Karpas-422 (cell line): ENCODE results near the gene TMEM52B. TPM values are rescaled to one million over a fixed set of nuclear protein-coding genes. Genes with fewer than 3 reads are reported as not detected.
A peak's percentile ranks its signal among the peaks of the same experiment; 100 is the strongest.
"Not testable (repeated sequence)": the region's sequence is repeated elsewhere in the genome, so short reads cannot be mapped to it uniquely, and the experiment has no call there.

ENCODE experiments used
- DNase-seq: peaks from one replicate; pipeline ENCODE4 v3.0.0-alpha.2; 2015
- H2AFZ ChIP-seq: fragments of 200-600 bp; sonication (generic); 2 replicates; pipeline ENCODE4 v1.6.1; 2014; ENCODE audit warnings: antibody characterized with exemption, low read length, mixed read lengths
- H3K27ac ChIP-seq: fragments of 200-600 bp; sonication (generic); 2 replicates; pipeline ENCODE4 v1.5.1; 2014; ENCODE audit warnings: mild to moderate bottlenecking, low read length, moderate library complexity
- H3K27me3 ChIP-seq: fragments of 200-600 bp; sonication (generic); 2 replicates; pipeline ENCODE4 v1.6.1; 2014; ENCODE audit warnings: low read length, mixed read lengths
- H3K36me3 ChIP-seq: fragments of 200-600 bp; sonication (generic); 2 replicates; pipeline ENCODE4 v1.6.1; 2014; ENCODE audit warnings: low read length, mixed read lengths; ENCODE audit not compliant: insufficient read depth
- H3K4me1 ChIP-seq: fragments of 200-600 bp; sonication (generic); 2 replicates; pipeline ENCODE4 v1.6.1; 2014; ENCODE audit warnings: mild to moderate bottlenecking, low read length, mixed read lengths
- H3K4me2 ChIP-seq: fragments of 200-600 bp; sonication (generic); 2 replicates; pipeline ENCODE4 v1.6.1; 2014; ENCODE audit warnings: low read length, low read depth, mild to moderate bottlenecking; ENCODE audit not compliant: poor library complexity, severe bottlenecking
- H3K4me3 ChIP-seq: fragments of 200-600 bp; sonication (generic); 2 replicates; pipeline ENCODE4 v1.5.1; 2014; ENCODE audit warnings: mild to moderate bottlenecking, antibody characterized with exemption, low read length, mixed read lengths
- H3K79me2 ChIP-seq: fragments of 200-600 bp; sonication (generic); 2 replicates; pipeline ENCODE4 v1.6.1; 2014; ENCODE audit warnings: mild to moderate bottlenecking, low read length, mixed read lengths
- H3K9ac ChIP-seq: fragments of 200-600 bp; sonication (generic); 2 replicates; pipeline ENCODE4 v1.6.0; 2014; ENCODE audit warnings: low read length
- H3K9me2 ChIP-seq: fragments of 200-600 bp; sonication (generic), shearing (Covaris generic); replicated peaks from 2 replicates; pipeline ENCODE4 v1.6.0; 2014; ENCODE audit warnings: mild to moderate bottlenecking, low read length, moderate library complexity; ENCODE audit not compliant: insufficient read depth
- H3K9me3 ChIP-seq: fragments of 300-700, 200-600 bp; sonication (generic); 2 replicates; pipeline ENCODE4 v1.6.1; 2014; ENCODE audit warnings: low read length, mixed read lengths
- H4K20me1 ChIP-seq: fragments of 200-600 bp; sonication (generic); 2 replicates; pipeline ENCODE4 v1.6.1; 2014; ENCODE audit warnings: mild to moderate bottlenecking, antibody characterized with exemption, low read length, low read depth; ENCODE audit not compliant: insufficient read depth
- total RNA-seq: library from RNA; depleted of rRNA; stranded (reverse); fragments of >200 nt; shearing (Covaris generic); gene quantifications from 2 replicates; pipeline ENCODE4 v1.2.3, GENCODE V29; 2014; ENCODE audit warnings: low replicate concordance

The TMEM52B gene
- total RNA-seq, 1 experiment from 2014 or later = not detected

- peak overlapping the region; percentile 71 for H3K4me3 ChIP-seq
- H3K9me3 ChIP-seq = no peaks in the 10 kb centered on the region
- H3K9me2 ChIP-seq = no peaks in the 10 kb centered on the region
- H3K36me3 ChIP-seq = no peaks in the 10 kb centered on the region
- H4K20me1 ChIP-seq = no peaks in the 10 kb centered on the region
- no peak overlapping the region for H3K27ac ChIP-seq
- peak; percentile 67 for DNase-seq
- peak overlapping the region; percentile 63 for H3K9ac ChIP-seq
- peak overlapping the region; percentile 75 for H3K4me2 ChIP-seq
- H2AFZ ChIP-seq = peak overlapping the region; percentile 99
- no peaks in the 10 kb centered on the region for H3K79me2 ChIP-seq
- peaks cover 15% of the 10 kb centered on the region for H3K4me1 ChIP-seq
- H3K27me3 ChIP-seq = no peaks in the 10 kb centered on the region
Measured at GRCh38 chr12:10211940-10212738, 33.3 kb downstream of the TMEM52B start.

- Histone ChIP-seq H3K27ac (no peak within 1 kb of the TSS), H3K4me2 (peak within 1 kb of the TSS; percentile 75), H3K27me3 (no peaks in the 10 kb centered on the region)
Measured at GRCh38 chr12:10212739-10213131, 33.9 kb downstream of the TMEM52B start, which contains the start of gene GABARAPL1. TSS of gene GABARAPL1 (plus strand) at chr12:10212877. CDS start at chr12:10213130, 253 bp downstream.

GRCh38 chr12:10213168-10214135 is 34.6 kb downstream of the TMEM52B start:
- H3K4me2 ChIP-seq = peak overlapping the region; percentile 75
- peaks cover 15% of the 10 kb centered on the region for H3K4me1 ChIP-seq
- H3K27ac ChIP-seq = no peak overlapping the region
- H3K9ac ChIP-seq = peak overlapping the region; percentile 63
- H2AFZ ChIP-seq = peak overlapping the region; percentile 99
- H3K79me2 ChIP-seq = no peaks in the 10 kb centered on the region
- no peaks in the 10 kb centered on the region for H4K20me1 ChIP-seq
- DNase-seq = no peak
- H3K9me2 ChIP-seq = no peaks in the 10 kb centered on the region
- no peaks in the 10 kb centered on the region for H3K36me3 ChIP-seq
- H3K27me3 ChIP-seq = no peaks in the 10 kb centered on the region
- H3K4me3 ChIP-seq = peak overlapping the region; percentile 71
- H3K9me3 ChIP-seq = no peaks in the 10 kb centered on the region

More at GRCh38 chr12:10212739-10213131, 33.9 kb downstream of the TMEM52B start, which contains the start of gene GABARAPL1:
- H3K4me3 ChIP-seq = peak within 1 kb of the TSS; percentile 71
- H4K20me1 ChIP-seq = no peaks in the 10 kb centered on the region
- H3K79me2 ChIP-seq = no peaks in the 10 kb centered on the region
- no peaks in the 10 kb centered on the region for H3K9me2 ChIP-seq
- peak; percentile 80 for DNase-seq
- peak within 1 kb of the TSS; percentile 63 for H3K9ac ChIP-seq
- H2AFZ ChIP-seq = peak within 1 kb of the TSS; percentile 99
- no peaks in the 10 kb centered on the region for H3K36me3 ChIP-seq
- H3K9me3 ChIP-seq = no peaks in the 10 kb centered on the region
- H3K4me1 ChIP-seq = peaks cover 15% of the 10 kb centered on the region

- H4K20me1 ChIP-seq = no peaks in the 10 kb centered on the region
- H3K9me3 ChIP-seq = no peaks in the 10 kb centered on the region
- H3K9ac ChIP-seq = no peak overlapping the region
- no peak overlapping the region for H2AFZ ChIP-seq
- no peaks in the 10 kb centered on the region for H3K36me3 ChIP-seq
- peaks cover 15% of the 10 kb centered on the region for H3K4me1 ChIP-seq
- H3K79me2 ChIP-seq = no peaks in the 10 kb centered on the region
- no peaks in the 10 kb centered on the region for H3K9me2 ChIP-seq
- H3K27ac ChIP-seq = no peak overlapping the region
- H3K27me3 ChIP-seq = no peaks in the 10 kb centered on the region
- no peak overlapping the region for H3K4me3 ChIP-seq
- DNase-seq = no peak
- no peak overlapping the region for H3K4me2 ChIP-seq
Measured at GRCh38 chr12:10214136-10214894, 35.5 kb downstream of the TMEM52B start.

GRCh38 chr12:10214895-10215267 is 36.0 kb downstream of the TMEM52B start:
- Histone ChIP-seq H3K9ac (no peak overlapping the region), H3K27me3 (no peaks in the 10 kb centered on the region), H3K4me2 (no peak overlapping the region), H4K20me1 (no peaks in the 10 kb centered on the region), H3K9me2 (no peaks in the 10 kb centered on the region), H3K36me3 (no peaks in the 10 kb centered on the region), H2AFZ (no peak overlapping the region), H3K9me3 (no peaks in the 10 kb centered on the region), H3K4me1 (peaks cover 15% of the 10 kb centered on the region), H3K27ac (no peak overlapping the region), H3K79me2 (no peaks in the 10 kb centered on the region), H3K4me3 (no peak overlapping the region)
- no peak for DNase-seq

- Histone ChIP-seq H3K9me3 (no peaks in the 10 kb centered on the region), H3K79me2 (no peaks in the 10 kb centered on the region), H3K9me2 (no peaks in the 10 kb centered on the region), H3K27ac (no peak overlapping the region), H3K36me3 (no peaks in the 10 kb centered on the region), H3K4me3 (no peak overlapping the region), H3K4me2 (no peak overlapping the region), H3K27me3 (no peaks in the 10 kb centered on the region), H3K9ac (no peak overlapping the region), H4K20me1 (no peaks in the 10 kb centered on the region), H2AFZ (no peak overlapping the region), H3K4me1 (peaks cover 15% of the 10 kb centered on the region)
- no peak for DNase-seq
Measured at GRCh38 chr12:10215436-10215835, 36.6 kb downstream of the TMEM52B start.

- H3K4me1 ChIP-seq = peaks cover 15% of the 10 kb centered on the region
- H4K20me1 ChIP-seq, DNase-seq, H3K9ac ChIP-seq, H3K4me2 ChIP-seq, H2AFZ ChIP-seq, H3K9me3 ChIP-seq, H3K4me3 ChIP-seq, H3K27ac ChIP-seq, H3K27me3 ChIP-seq, H3K36me3 ChIP-seq, H3K9me2 ChIP-seq, H3K79me2 ChIP-seq: not testable (repeated sequence)
Measured at GRCh38 chr12:10215946-10216345, 37.1 kb downstream of the TMEM52B start.
